ENCODE measurements around the gene SH3D19. TPM values are rescaled to one million over a fixed set of nuclear protein-coding genes. Genes with fewer than 3 reads are reported as not detected.

The SH3D19 gene
- polyA plus RNA-seq, 3 donors = not detected

GRCh38 chr4:151158979-151159378, 166.4 kb downstream of the SH3D19 start:
- H3K4me3 Mint-ChIP-seq = no peak overlapping the region
- H3K9me3 Mint-ChIP-seq = peaks cover 0 to 1% (median 0%) of the 10 kb centered on the region in 7 donors
- no peaks in the 10 kb centered on the region for H3K4me1 Mint-ChIP-seq
- peaks cover 0 to 4% (median 3%) of the 10 kb centered on the region in 3 donors for H3K27me3 Mint-ChIP-seq (ENCODE audit: low read depth in 3 of 3)
- Histone ChIP-seq H3K4me3 (replicated peaks in 1 of 3; ENCODE audit: low read depth in 2 of 3, low read length in 3 of 3) (no peak overlapping the region), H3K4me1 (ENCODE audit: control insufficient read depth in 1 of 2, insufficient read depth in 2 of 2, low read length in 2 of 2) (no peaks in the 10 kb centered on the region), H3K36me3 (replicated peaks in 1 of 2; ENCODE audit: control insufficient read depth in 1 of 2, insufficient read depth in 2 of 2, low read length in 2 of 2) (no peaks in the 10 kb centered on the region), H2AFZ (ENCODE audit: insufficient read depth, low read depth, low read length, poor library complexity, severe bottlenecking) (no peak overlapping the region), H3K79me2 (ENCODE audit: insufficient read depth, low read length) (no peaks in the 10 kb centered on the region), H3K27me3 (ENCODE audit: control insufficient read depth in 2 of 2, insufficient read depth in 2 of 2, low read length in 2 of 2) (no peaks in the 10 kb centered on the region), H3K9ac (ENCODE audit: insufficient read depth, low read length, poor library complexity, severe bottlenecking) (no peak overlapping the region), H3K4me2 (replicated peaks; ENCODE audit: extremely low read depth, low read length, poor library complexity, severe bottlenecking) (no peak overlapping the region), H4K20me1 (ENCODE audit: insufficient read depth, low read length) (no peaks in the 10 kb centered on the region), H3K9me3 (replicated peaks in 1 of 2; ENCODE audit: control insufficient read depth in 1 of 2, insufficient read depth in 1 of 2, low read length in 2 of 2) (no peaks in the 10 kb centered on the region), H3K27ac (ENCODE audit: low read depth in 1 of 2, low read length in 2 of 2) (no peak overlapping the region)
- H3K27ac Mint-ChIP-seq = no peak overlapping the region
- TF ChIP-seq CTCF (IDR thresholded peaks at IDR 0.05) = no peak
- intact Hi-C loops (cut with micrococcal nuclease) = no loop called here
- WGBS (ENCODE audit: insufficient coverage) = no CpG with 5 or more reads among the region's 1 CpG
- no peaks in the 10 kb centered on the region for H3K36me3 Mint-ChIP-seq
- DNase-seq = no peak

- intact Hi-C loops (cut with micrococcal nuclease) = no loop called here
- no peak for DNase-seq
- Mint-ChIP-seq H3K27me3 (ENCODE audit: low read depth in 3 of 3) (peaks cover 1 to 4% (median 3%) of the 10 kb centered on the region in 3 donors), H3K4me3 (no peak overlapping the region), H3K27ac (peak overlapping the region in 1 of 7 donors; percentile 11), H3K4me1 (no peaks in the 10 kb centered on the region), H3K36me3 (no peaks in the 10 kb centered on the region), H3K9me3 (peaks cover 0 to 1% (median 0%) of the 10 kb centered on the region in 7 donors)
- H3K4me1 ChIP-seq (ENCODE audit: control insufficient read depth in 1 of 2, insufficient read depth in 2 of 2, low read length in 2 of 2) = no peaks in the 10 kb centered on the region
- no peak overlapping the region for H2AFZ ChIP-seq (ENCODE audit: insufficient read depth, low read depth, low read length, poor library complexity, severe bottlenecking)
- TF ChIP-seq CTCF (IDR thresholded peaks at IDR 0.05) = no peak
- no peaks in the 10 kb centered on the region for H3K9me3 ChIP-seq (replicated peaks in 1 of 2; ENCODE audit: control insufficient read depth in 1 of 2, insufficient read depth in 1 of 2, low read length in 2 of 2)
- no CpG with 5 or more reads among the region's 2 CpGs for WGBS (ENCODE audit: insufficient coverage)
- H3K27ac ChIP-seq (ENCODE audit: low read depth in 1 of 2, low read length in 2 of 2) = no peak overlapping the region
- H3K4me2 ChIP-seq (replicated peaks; ENCODE audit: extremely low read depth, low read length, poor library complexity, severe bottlenecking) = no peak overlapping the region
- H3K4me3 ChIP-seq (replicated peaks in 1 of 3; ENCODE audit: low read depth in 2 of 3, low read length in 3 of 3) = no peak overlapping the region
- no peaks in the 10 kb centered on the region for H3K36me3 ChIP-seq (replicated peaks in 1 of 2; ENCODE audit: control insufficient read depth in 1 of 2, insufficient read depth in 2 of 2, low read length in 2 of 2)
- H4K20me1 ChIP-seq (ENCODE audit: insufficient read depth, low read length) = no peaks in the 10 kb centered on the region
- H3K9ac ChIP-seq (ENCODE audit: insufficient read depth, low read length, poor library complexity, severe bottlenecking) = no peak overlapping the region
- H3K27me3 ChIP-seq (ENCODE audit: control insufficient read depth in 2 of 2, insufficient read depth in 2 of 2, low read length in 2 of 2) = no peaks in the 10 kb centered on the region
- H3K79me2 ChIP-seq (ENCODE audit: insufficient read depth, low read length) = no peaks in the 10 kb centered on the region
Observed at GRCh38 chr4:151157543-151157942, 167.9 kb downstream of the SH3D19 start.

All from CD14-positive monocyte (primary cell).